Stimulated activated CD8-positive, alpha-beta memory T cell treated with anti-CD3 and anti-CD28 coated beads, Interleukin-4, amount 100 ng/mL, for 4 hours (primary cell): ENCODE measurements around the gene KRTAP3-3.
"Not testable (repeated sequence)": the region's sequence is repeated elsewhere in the genome, so short reads cannot be mapped to it uniquely, and the experiment has no call there.

Source experiments
- DNase-seq, 2 donors: peaks; one replicate each; pipeline ENCODE4 v3.0.0-alpha.2; 2020; ENCODE audit warnings: low read depth in 2 of 2, low spot score in 1 of 2

Gene KRTAP3-3

GRCh38 chr17:41008811-41009210 lies 14.8 kb upstream of the KRTAP3-3 start, which contains the start of gene KRTAP3-1:
TSS of gene KRTAP3-1 (minus strand) at chr17:41009128. CDS start at chr17:41009074, 54 bp downstream.
- no peak for DNase-seq

GRCh38 chr17:41004397-41004796 lies 10.4 kb upstream of the KRTAP3-3 start:
- no peak for DNase-seq

DNA sequence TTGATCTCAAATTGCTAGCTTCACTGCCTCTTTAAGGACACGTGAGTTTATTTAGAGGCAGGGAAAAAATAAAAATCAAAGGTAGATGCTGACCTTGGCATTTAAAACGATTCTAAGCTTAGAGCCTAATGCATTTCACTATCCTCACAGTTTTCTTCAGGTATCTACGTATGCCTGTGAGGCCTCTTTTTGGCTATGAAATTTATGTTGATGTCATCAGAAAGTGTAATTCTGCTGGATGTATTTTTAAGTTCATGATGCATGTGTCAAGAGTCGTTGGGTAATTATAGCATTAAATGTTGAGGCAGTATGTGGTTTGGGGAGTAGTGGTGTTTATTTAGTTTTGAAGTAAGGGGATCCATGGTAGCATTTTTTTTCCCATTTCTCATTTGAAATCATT lies 10.0 kb upstream of the KRTAP3-3 start:
- no peak for DNase-seq

- DNase-seq, result no peak
Measured at GRCh38 chr17:41002814-41003213, 8.8 kb upstream of the KRTAP3-3 start.

DNA sequence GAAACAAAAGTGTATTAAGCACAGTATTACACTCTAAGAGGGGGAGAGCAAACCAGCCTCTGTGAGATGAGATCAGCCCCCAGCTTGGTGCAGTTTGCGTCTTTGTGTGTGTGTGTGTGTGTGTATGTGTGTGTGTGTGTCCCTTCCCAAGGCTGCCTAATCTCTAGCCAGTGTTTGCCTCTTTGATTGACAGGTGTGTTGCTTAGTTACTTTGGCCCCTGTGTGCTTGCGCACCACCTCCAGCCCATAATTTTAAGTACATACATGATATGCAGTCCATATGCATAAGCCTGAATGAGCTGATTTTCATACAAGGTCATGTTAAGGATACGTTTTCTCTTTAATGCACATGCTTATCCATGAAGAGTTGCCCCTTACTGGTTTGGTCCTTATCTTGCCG lies 7.8 kb upstream of the KRTAP3-3 start:
- no peak for DNase-seq

DNA sequence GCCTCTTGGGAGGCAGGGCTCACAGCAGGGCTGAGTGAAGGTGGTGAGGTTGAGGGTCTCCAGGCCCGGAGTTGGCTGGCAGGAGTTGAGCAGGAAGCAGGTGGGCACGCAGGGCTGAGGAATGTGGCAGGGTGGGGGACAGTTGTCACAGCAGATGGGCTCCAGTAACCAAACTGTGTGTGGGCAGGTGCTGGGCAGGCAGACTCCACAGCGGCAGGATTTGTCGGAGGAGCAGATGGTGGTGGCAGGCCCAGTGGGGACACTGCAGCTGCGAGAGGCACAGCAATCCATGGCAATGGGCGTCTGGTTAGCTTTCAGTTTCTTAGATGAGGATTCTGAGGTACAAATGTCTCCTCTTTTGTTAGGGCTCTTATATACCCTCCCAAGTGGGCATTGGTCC lies 5.6 kb upstream of the KRTAP3-3 start, which contains the start of gene KRTAP3-2:
Gene KRTAP3-2 (minus strand): TSS at position 344 of the 400 bp plus-strand sequence. CDS start 53 bp downstream, at position 291.
- not testable (repeated sequence) for DNase-seq

DNA sequence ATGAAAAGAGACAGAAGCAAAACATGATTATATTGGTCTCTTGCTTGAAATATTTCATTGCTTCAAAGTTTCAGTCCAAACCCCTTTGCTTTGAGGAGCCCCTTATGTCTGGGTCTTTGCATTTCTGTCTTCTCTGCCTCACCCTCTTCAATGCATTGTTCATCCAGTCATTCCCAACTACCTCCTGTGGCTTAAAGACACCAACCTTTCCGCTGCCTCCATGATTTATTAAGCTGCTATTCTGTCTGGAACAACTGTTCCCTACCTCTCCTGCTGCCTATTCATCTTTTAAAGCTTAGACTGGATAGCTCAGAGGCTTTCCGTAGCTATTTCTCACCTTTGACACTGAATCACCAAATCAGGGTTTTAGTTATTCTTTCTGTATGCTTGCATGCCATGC lies 3.4 kb upstream of the KRTAP3-3 start:
- no peak for DNase-seq

GRCh38 chr17:40996829-40997228 lies 2.9 kb upstream of the KRTAP3-3 start:
- DNase-seq, result no peak

- DNase-seq, result no peak
Measured at GRCh38 chr17:40995116-40995515, 1.2 kb upstream of the KRTAP3-3 start.

DNA sequence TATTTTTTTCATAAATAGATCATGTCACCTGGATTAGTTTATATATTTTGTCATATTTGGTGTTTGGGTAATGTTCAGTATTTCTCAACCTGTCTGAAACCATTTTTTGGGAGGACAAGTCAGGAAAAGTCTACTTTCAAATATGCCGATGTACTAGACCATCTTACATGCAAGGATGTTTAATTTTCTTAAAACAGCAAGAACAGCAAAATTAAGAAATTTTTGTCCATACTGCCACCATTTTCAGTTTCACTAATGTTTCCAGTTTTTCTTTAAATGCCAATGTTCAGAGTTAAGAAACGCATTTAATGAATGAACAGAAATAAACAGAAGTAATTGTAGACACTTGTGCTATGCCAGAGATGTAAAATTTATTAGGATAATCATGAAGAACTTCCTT lies 880 bp downstream of the KRTAP3-3 start:
- no peak for DNase-seq

DNA sequence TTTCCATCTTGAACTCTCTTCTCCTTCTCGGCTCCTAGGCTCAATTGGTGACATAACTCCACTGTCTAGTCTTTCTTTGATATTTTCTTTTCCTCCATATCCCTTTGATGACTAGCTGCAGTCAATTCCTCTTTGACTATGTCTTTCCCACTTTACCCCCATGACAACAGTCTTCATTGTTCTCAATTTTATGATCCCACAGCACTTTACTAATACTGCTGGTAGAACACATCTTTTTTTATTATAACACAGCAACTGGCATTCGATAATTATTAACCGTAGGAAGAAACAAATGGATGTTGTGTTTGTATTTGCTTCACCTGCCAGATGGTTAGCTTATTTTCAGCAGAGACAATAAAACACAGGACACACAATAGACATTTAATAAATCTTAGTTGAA lies 1.3 kb downstream of the KRTAP3-3 start:
- DNase-seq, result no peak

DNA sequence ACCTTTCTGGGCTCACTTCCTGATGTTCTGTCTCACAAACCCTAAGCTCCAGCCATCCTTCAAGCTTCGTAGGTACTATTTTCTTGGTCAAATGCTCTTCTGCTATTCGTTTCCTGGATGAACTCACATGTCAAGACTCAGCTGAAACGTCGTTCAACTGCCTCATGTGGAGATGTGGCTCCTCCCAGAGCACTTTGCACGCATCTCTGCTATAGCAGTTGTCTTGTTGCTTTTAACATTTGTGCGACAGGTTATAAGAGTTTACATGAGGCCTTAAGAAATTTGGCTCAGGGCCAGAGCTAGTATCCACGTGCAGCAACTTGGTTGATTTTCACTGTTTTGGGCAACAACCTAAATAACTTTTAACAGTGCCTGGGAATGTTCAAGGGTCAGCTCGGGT lies 7.0 kb downstream of the KRTAP3-3 start:
- no peak for DNase-seq

GRCh38 chr17:40984226-40984625 lies 9.7 kb downstream of the KRTAP3-3 start, which contains the start of gene KRT40:
TSS of gene KRT40 (minus strand) at chr17:40984326. CDS start at chr17:40984273, 53 bp downstream.
- DNase-seq, result no peak

- DNase-seq, result no peak
Measured at GRCh38 chr17:40981115-40981514, 12.8 kb downstream of the KRTAP3-3 start.

DNA sequence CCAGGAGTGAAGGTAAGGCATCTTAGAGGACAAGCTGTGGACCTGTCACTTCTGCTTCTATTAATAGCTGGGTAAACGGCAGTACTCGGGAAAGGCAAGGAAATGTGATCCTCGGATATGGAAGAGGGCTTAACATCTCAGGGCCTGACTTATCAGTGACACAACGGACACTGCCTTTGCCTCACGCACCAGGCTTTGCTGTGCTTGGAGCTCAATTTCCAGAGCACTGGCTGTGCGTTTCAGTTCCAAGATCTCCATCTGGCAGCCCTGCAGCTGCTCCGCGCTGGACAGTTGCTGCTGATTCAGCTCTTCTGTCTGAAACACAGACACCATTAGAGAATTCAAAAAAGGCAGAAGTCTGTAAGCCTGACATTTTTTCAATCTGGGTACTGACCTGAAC lies 13.4 kb downstream of the KRTAP3-3 start:
- DNase-seq, result no peak

- no peak for DNase-seq
Measured at GRCh38 chr17:40980117-40980516, 13.8 kb downstream of the KRTAP3-3 start.

GRCh38 chr17:40978575-40979151 lies 15.3 kb downstream of the KRTAP3-3 start:
- DNase-seq, result no peak

GRCh38 chr17:40975516-40975915 lies 18.4 kb downstream of the KRTAP3-3 start:
- DNase-seq, result no peak

GRCh38 chr17:40974366-40974765 lies 19.6 kb downstream of the KRTAP3-3 start:
- no peak for DNase-seq

DNA sequence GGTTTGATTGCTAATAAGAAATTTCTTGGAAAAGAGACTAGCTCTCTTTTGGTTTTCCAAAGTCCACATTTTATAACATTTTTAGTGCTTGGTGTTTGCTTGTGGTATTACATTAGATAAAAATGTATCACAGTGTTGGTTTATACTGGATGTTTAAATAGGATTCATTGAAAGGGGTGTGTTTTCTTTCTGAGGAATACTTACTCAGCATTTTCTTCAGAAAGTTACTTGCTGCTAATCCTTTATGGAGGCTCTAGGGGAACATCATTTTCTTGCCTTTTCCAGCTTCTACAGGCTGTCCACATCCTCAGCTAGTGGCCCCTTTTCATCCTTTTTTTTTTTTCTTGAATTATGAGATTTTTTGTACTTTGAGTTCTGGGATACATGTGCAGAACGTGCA lies 26.4 kb downstream of the KRTAP3-3 start:
- DNase-seq, result no peak

GRCh38 chr17:40966848-40967247 lies 27.1 kb downstream of the KRTAP3-3 start, which contains the start of gene KRT39:
TSS of gene KRT39 (minus strand) at chr17:40966948. CDS start at chr17:40966856, 92 bp downstream.
- DNase-seq, result no peak

DNA sequence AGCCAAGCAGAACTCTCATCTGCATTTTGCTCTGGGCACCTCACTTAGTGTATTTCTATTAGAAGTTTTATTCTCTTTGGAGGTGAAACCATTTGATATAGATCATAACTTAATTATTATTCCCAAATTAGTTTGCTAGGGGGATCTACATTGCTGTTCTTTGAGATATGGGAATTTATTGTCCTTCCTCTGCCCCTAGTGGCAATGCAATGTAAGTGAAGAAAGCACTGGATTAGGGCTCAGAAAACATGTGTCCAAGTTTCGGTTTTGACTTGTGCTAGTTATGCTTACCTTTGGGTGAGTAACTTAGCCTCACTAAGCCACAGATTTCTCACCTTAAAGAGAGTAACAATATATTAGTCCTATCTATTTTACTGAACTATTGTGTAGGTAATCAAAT lies 30.1 kb downstream of the KRTAP3-3 start:
- DNase-seq, result no peak

DNA sequence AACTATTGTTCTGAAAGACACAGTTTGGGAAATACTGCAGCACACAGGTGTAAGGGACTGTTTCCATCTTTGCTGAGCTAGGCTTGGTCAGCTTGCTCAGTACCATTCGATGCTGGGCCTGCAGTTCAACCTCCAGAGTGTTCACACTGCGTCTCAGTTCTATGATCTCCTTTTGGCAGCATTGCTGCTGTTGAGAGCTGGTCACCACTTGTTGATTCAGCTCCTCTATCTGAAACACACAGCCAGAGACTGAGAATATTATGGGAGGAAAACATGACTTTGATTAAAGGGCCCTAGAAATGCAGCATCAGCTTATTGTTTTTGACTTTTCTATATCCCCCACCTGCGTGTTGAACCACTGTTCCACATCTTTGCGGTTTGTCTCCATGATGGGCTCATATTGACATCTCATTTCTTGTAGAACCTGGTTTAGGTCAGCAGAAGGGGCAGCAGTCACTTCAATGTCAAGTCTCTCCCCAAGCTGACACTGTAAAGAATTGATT lies 31.9 kb downstream of the KRTAP3-3 start:
- DNase-seq, result no peak
